CD4-positive, alpha-beta T cell treated with Interleukin-17A for 4 hours (primary cell): ENCODE data around the gene TNFSF9.

ENCODE experiments used
- DNase-seq: peaks from one replicate; pipeline ENCODE4 v3.0.0-alpha.2; 2020; ENCODE audit warnings: mixed read lengths

TNFSF9 gene, protein sequence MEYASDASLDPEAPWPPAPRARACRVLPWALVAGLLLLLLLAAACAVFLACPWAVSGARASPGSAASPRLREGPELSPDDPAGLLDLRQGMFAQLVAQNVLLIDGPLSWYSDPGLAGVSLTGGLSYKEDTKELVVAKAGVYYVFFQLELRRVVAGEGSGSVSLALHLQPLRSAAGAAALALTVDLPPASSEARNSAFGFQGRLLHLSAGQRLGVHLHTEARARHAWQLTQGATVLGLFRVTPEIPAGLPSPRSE

DNA sequence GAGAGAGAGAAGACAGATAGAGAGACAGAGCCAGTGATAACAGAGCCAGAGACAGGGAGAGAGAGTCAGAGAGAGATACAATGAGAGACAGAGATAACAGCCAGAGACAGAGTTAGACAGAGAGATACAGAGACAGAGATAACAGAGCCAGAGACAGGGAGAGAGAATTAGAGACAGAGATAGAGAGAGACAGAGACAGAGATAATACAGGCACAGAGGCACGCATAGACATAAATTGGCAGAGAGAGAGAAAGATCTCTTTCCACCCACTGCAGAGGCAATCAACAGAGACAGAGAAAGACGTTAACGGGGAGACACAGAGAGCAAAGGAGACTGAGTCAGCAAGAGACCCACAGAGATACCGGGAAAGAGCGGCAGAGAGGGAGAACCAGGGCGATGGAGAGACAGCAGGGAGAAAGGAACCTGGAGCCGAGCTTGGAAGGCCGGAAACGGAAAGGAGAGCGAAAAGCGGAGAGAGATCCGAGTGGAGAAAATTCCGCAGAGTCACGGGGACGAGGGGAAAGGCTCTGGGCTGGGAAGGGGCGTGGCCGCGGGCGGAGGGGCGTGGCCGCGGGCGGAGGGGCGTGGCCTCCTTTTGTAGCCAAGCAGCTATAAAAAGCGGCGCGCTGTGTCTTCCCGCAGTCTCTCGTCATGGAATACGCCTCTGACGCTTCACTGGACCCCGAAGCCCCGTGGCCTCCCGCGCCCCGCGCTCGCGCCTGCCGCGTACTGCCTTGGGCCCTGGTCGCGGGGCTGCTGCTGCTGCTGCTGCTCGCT, at the start of gene TNFSF9:
Gene TNFSF9 (plus strand): TSS at position 641 of the 777 bp plus-strand sequence. CDS start 11 bp downstream, at position 652.
- DNase-seq, result peak; percentile 86

DNA sequence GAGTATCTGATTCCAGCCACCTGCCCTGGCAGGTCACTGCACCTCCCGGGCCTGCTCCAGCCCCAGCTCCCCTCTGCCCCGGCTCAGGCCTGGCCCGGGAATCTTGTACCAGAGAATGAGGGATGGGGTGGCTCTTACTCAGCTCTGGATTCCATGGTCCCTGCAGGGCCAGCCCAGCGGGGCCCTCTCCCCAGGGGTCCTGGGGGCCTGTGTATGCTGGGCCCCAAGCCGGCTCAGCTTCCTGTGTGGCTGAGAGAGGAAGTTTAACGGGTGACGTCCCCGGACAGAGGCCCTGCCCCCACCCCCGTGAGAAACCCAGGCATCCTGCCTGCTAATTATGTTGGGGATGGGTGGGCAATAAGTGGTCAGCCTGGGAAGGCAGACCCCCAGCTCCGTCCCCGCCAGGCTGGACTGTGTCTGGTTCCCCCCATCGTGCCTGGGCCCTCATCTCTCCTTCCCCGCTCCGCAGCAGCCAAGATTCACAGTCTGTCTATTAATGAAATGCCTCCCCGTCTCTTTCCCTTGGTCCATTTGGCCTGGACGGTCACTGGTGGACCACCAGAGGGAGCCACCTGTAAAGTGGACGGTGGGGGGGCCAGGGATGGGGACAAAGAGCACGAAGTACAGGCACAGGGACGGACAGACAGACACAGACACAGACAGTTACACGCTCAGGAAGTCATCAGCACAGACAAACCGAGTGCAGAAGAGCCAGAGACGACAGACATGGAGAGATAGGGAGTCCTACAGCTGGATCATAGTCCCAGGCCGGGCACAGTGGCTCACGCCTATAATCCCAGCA, 49.1 kb upstream of the TNFSF9 start, which contains the start of gene DENND1C:
Gene DENND1C (minus strand): TSS at position 247 of the 802 bp plus-strand sequence. CDS start 92 bp downstream, at position 155.
- peak; percentile 83 for DNase-seq

DNA sequence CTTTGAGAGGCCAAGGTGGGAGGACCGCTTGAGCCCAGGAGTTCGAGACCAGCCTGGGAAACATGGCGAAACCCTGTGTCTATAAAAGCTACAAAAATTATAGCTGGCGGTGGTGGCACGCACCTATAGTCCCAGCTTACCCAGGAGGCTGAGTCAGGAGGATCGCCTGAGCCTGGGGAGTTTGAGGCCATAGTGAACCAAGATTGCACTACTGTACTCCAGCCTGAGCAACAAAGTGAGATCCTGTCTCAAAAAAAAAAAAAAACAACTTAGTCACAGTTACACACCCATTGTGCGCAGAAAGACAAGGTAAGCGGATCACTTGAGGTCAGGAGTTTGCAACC, 48.5 kb upstream of the TNFSF9 start:
- DNase-seq, result peak; percentile 33

DNA sequence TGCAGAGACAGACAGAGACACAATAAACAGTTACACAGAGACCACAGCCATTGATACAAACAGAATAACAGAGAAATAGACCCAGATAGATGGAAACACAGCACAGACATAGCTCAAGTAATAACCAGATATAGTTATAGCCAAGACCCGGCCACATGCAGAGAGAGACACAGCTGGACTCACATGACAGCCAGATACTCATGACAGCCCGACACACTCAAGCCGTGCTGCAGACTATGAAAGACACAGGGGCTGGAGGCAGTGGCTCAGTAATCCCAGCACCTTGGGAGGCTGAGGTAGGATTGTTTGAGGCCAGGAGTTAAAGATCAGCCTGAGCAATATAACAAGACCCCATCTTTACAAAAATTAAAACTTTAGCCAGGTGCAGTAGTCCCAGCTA, 47.6 kb upstream of the TNFSF9 start:
- DNase-seq, result no peak

DNA sequence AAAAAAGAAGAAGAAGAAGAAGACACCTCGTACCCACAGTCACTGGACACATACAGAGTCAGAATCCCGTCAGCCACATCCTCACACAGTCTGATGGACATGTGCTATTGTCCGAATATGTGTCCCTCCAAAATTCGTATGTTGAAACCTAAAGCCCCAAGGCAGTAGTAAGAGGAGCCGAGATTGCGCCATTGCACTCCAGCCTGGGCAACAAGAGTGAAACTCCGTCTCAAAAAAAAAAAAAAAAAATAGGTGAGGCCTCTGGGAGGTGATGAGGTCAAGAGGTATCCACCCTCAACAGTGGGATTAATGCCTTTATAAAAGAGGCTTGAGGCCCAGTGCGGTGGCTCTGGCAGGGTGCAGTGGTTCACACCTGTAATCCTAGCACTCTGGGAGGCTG, 46.6 kb upstream of the TNFSF9 start:
- no peak for DNase-seq

DNA sequence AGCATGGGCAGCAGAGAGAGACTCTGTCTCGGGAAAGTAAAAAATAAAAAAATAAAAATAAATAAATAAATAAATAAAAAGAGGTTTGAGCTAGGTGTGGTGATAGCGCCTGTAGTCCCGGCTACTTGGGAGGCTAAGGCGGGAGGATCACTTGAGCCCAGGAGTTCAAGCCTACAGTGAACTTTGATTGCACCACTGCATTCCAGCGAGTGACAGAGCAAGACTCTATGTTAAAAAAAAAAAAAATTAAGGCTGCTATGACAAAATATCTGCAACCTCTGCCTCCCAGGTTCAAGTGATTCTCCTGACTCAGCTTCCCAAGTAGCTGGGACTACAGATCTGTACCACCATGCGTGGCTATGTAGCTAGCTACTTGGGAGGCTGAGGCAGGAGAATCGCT, 46.0 kb upstream of the TNFSF9 start:
- no peak for DNase-seq

DNA sequence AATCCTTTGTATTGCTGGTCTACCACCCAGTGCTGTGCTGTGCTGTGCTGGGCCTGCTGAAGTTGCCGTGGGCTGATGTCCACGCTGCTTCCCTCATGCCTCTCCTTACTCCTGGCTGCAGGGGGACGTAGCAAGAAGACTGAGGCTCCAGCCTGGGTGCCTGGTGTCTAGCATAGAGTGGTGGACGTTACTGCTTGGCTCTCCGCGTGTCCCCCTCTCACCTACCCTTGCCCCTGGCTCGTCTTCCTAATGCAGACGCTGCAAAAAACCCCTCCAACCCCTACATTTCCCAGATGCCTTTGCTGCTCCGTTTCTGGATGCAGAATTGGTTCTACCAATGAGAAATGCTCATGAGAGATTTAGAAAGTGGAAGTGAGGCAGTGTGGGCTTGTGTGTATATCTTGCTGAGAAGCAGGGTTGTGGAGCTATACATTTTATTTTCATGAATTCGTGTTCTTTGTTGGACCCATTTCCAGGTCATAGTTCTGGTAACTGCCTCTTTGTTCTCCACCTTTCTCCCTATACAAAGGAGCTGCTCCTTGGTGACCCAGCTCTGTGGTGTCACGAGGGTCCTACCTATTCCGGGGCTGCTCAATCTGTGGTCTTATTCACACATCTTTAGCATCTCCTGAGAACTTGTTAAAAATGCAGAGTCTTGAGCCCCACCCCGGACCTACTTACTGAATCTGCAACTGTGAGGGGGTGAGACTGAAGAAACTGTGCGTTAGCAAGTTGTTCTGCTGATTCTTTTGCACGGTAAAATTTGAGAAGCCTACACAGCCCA, 41.4 kb upstream of the TNFSF9 start:
- DNase-seq, result no peak

DNA sequence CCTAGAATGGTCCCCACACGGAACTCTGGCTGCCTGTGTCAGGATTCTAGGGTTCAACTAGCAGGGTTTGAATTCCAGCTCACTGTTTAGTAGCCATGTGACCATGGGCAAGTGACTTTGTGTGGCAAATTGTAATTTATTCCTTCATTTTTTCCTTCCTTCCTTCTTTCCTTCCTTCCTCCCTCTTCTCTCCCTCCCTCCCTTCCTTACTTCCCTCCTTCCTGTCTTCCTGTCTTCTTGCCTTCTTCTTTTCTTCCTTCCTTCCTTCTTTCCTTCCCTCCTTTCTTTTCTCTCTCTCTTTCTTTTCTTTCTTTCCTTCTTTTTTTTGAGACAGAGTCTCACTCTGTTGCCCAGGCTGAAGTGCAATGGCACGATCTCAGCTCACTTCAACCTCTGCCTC, 40.7 kb upstream of the TNFSF9 start:
- no peak for DNase-seq

DNA sequence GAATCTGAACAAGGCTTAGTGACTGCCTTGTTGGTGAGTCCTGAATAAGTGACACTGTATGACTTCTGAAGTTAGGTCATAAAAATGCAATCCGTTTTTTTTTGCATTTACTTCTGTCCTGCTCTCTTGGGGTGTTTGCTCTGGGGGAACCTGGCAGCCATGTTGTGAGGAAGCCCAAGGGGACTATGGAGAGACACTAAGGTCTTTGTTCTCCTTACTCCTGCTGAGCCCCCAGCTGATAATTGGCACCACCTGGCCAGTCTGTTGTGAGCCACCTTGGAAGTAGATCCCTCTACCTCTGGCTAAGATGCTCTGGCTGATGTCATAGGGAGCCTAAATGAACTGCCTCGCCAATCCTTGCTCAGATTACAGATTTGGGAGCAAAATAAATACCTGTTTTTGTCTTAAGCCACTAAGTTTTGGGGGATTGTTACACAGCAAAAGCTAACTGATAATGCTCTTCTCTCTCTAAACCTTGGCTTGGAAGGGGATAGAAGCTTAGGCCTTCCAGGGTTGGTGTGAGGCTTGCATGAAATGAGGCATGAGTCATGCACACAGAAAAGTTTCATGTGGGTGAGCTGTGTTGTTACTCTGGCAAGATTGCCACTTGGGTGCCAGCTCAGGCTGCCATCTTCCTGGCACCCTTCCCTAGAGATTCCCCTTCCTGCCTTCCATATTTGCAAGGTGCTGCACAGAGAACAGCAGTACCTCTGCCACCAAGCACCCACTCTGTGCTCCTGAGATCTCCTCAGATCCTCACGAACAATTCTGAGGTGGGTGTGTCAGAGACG, 38.8 kb upstream of the TNFSF9 start:
- DNase-seq, result no peak

DNA sequence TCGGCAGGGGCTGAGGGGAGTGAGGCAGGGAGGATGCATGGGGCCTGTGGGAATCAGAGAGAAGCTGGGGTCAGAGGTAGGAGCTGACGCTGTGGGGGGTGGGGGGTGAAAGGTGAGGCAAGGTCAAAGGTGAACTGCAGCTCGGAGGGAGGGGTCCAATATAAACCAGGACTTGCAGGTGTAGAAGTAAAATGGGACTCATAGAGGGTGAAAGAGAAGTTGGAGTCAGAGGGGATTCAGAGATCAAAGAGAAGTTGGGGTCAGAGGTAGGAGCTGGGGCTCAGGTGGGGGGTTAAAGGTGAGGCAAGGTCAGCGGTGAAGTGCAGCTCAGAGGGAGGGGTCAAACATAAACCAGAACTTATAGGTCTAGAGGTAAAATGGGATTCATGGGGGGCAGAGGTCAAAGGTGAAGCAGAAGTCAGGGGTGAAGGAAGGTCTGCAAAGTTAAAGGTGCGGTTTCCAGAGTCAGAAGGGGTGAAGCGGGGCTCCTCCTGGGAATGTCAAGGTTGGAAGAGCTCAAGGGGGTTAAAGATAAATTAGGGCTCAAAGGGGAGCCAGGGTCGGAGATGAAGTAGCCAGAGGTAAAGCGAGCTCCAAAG, 36.3 kb upstream of the TNFSF9 start:
- no peak for DNase-seq

DNA sequence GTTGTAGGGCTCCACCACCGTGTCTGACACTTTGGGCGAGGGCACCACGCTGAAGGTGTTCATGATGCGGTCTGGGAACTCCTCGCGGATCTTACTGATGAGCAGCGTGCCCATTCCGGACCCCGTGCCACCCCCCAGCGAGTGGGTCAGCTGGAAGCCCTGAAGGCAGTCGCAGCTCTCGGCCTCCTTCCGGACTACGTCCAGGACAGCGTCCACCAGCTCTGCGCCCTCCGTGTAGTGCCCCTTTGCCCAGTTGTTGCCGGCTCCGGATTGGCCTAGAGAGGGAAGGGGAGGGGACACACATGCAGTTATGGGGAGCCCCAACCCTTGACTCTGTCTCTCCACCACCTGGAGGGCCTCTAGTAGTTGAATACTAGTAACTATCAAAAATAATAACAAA, 34.9 kb upstream of the TNFSF9 start:
- DNase-seq, result no peak

DNA sequence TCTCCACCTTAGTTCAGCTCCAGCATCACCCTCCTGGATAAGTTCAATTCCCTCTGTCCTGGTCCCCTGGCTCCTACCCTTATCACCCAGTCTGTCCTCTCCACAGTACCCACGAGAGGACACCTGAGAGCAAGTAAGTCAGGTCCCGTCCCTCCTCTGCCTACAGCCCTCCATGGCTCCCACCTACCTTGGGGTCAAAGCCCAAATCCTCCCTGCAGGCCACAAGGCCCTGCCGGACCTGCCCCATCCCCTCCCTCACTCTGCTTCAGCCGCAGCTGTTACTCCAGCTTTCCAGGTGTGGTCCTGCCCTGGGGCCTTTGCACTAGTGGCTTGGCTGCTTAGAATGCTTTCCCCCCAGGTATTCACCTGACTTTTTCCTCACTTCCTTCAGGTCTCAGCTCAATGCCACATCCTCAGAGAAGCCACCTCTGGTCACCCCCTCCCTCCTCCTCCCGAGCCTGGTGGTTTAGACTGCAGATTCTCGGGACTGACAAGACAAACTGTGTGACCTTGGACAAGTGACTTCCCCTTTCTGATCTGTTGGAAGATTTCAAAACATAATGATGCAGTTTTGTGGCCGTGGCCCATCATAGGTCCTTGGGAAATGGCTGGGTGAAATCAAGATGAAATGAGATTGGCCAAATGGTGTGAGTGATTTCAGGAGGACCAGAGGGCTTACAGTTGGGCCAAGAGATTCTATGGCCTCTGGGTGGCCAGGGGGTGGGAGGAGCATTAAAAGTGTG, 32.4 kb upstream of the TNFSF9 start:
- no peak for DNase-seq

DNA sequence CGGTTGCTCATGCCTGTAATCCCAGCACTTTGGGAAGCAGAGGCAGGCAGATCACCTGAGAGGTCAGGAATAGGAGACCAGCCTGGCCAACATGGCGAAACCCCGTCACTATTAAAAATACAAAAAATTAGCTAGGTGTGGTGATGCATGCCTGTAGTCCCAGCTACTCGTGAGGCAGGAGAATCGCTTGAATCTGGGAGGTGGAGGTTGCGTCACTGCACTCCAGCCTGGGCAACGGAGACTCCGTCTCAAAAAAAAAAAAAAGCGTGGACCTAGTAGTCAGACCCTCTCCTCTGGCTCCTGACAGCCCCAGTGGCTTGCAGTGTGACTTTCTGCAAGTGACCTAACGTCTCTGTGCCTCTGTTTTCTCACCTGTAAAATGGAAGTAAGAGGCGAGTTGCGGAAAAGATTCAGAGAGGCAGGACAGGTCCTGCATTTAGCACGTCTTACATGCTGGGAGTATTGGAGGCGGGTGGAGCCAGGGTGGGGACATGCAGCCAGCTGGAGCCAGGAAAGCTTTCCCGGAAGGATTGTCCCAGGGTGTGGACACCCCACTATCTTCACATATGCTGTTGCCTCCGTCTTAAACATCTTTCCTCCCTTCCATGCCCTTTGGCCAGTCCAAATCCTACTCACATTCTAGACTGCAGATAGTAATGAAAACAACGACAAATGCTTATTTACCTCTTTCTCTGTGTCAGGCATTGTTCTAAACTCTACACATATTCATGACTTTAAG, 31.6 kb upstream of the TNFSF9 start:
- DNase-seq, result no peak

DNA sequence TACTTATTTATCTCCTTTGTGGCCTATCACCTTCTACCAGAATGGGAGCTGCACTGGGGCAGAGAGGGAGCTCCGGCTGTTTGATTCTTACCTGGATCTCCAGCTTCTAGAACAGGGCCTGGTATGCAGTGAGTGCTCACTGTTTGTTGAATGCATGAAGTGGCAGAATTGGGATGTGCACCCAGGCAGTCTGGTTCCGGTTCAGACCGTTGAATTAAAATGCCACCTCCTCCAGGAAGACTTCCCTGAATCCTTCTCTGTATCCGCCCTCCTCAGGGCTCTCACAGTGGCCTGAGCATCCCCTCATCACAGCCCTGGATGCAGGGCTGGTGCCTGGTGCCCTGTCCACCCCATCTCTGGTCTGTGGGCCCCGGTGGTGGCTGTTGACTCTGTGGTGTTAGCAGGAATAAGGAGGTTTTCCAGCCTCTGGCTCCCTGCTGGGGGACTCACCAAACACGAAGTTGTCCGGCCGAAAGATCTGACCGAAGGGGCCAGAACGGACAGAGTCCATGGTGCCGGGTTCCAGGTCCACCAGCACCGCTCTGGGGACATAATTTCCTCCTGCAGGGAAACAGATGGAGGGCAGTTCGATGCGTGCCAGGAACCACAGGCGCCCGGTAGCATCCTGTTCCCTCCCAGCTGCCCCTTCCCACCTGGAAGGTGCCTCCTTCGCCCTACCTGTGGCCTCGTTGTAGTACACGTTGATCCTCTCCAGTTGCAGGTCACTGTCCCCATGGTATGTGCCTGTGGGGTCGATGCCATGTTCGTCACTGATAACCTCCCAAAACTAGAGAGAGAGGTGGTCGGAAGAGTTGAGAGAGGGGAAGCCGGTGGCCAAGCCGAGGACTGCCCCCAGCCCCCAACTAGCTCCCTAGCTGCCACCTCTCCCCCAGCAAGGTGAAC, 29.7 kb upstream of the TNFSF9 start:
- DNase-seq, result no peak

DNA sequence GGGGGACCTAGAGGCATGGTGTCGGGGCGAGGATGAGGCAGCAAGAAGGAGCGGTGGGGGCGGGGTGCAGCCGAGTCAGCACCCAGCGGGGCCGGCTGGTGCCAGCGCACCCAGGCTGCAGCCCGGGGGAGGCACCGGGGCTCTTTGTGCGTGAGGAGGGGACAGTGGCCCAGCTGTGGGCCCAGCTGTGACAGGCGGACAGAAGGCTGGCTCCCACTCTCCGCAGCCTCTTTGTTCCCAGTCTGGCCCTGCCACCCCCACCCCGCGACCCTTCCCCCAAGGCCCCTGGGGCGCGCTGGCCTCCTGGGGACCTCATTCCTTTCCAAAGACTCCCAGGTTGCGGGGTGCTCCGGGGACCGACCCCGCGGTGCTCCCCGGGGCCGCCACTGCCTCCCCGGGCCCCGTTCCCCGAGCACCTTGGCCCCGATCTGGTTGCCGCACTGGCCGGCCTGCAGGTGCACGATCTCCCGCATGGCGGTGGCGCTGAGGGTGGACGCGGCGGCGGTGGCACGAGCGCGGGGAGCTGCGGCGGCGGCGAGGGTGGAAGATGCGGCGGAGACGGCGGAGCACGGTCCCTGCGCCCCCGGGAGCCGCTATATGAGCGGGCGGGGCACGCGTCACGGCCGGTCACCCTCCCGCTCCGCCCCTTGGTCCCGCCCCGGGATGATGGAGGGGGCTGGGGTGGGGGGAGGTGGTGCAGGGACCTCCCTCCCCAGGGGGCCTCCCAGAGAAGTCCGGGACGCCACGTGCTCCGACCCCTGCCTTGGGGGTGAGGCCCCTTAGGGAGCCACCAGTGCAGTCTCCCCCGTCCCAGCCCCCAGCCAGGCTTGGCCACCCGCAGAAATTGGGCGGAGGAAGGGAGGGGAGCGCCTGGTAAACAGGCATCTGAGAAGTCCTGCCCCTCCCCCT, 28.8 kb upstream of the TNFSF9 start, which contains the start of gene TUBB4A:
Gene TUBB4A (minus strand): TSS at position 570 of the 909 bp plus-strand sequence. CDS start 97 bp downstream, at position 473.
- peak; percentile 64 for DNase-seq

DNA sequence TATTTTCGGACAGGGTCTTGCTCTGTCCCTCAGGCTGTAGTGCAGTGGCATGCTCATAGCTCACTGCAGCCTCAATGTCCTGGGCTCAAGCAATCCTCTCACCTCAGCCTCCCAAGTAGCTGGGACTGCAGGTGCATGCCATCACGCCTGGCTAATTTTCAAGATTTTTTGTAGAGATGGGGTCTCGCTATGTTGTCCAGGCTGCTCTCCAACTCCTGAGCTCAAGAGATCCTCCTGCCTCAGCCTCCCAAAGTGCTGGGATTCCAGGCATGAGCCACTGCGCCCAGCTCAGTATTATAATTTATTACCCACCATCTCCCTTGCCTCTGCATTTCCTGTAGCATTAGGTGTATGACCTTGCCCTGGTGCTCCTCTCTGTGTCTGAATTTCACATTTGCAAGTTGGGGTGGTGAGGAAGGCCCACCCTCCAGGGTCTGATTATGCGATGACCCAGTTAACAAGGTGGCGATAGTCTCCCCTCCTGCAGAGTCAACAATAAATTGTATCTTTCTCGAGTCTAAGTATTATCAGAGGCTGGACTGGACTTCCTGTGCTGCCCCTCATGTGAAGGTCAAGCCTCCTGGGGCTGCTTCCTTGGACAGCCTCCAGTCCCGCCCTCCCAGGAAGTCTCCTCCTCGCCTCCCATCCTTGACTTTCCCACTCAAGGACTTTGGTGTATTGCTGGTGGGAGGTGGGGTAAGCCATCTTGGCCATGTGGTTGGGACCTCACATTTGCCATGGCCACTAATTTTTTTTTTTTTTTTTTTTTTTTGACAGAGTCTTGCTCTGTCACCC, 27.2 kb upstream of the TNFSF9 start:
- DNase-seq, result no peak
